Measurements from ENCODE around the gene ZBED4. TPM values are rescaled to one million over a fixed set of nuclear protein-coding genes. Genes with fewer than 3 reads are reported as not detected.

Gene ZBED4
- total and polyA plus RNA-seq, 12 donors: 2.1 to 8.6 (median 5.6) TPM

DNA sequence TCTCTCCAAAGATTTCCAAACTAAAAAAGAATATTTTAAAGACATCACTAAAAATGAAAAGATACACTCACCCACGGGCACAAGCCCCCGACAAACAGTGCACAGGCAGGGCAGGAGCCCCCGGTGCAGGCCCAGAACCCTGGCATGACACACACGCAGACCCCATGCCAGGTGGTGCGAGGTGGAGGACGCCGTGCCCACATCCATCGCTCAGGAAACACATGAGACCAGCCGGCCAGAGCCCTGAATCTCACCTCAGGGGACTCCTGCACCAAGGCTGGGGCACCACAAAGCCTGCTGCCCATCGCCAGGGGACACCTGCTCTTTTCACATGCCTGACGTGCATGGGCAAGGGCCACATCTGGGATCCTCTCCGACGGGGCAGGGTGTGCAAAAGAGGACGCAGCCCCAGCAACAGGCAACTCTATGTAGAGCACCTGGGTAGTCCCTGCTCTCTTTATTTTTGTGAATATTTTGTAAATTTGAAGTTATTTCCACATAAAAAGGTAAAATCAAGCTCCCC lies 39.4 kb upstream of the ZBED4 start:
- Histone ChIP-seq H3K9me3 (replicated peaks in 1 of 3) (no peaks in the 10 kb centered on the region), H3K27me3 (no peaks in the 10 kb centered on the region), H3K4me3 (no peak overlapping the region), H3K27ac (no peak overlapping the region), H3K36me3 (replicated peaks in 1 of 2) (peaks cover 0 to 30% of the 10 kb centered on the region in 2 donors), H3K4me1 (replicated peaks in 1 of 2) (peaks cover 7 to 34% of the 10 kb centered on the region in 2 donors)
- intact Hi-C loops (cut with DNase I): no loop called here
- TF ChIP-seq POLR2A (IDR thresholded peaks at IDR 0.05): no peak
- TF ChIP-seq, protein P1, sequence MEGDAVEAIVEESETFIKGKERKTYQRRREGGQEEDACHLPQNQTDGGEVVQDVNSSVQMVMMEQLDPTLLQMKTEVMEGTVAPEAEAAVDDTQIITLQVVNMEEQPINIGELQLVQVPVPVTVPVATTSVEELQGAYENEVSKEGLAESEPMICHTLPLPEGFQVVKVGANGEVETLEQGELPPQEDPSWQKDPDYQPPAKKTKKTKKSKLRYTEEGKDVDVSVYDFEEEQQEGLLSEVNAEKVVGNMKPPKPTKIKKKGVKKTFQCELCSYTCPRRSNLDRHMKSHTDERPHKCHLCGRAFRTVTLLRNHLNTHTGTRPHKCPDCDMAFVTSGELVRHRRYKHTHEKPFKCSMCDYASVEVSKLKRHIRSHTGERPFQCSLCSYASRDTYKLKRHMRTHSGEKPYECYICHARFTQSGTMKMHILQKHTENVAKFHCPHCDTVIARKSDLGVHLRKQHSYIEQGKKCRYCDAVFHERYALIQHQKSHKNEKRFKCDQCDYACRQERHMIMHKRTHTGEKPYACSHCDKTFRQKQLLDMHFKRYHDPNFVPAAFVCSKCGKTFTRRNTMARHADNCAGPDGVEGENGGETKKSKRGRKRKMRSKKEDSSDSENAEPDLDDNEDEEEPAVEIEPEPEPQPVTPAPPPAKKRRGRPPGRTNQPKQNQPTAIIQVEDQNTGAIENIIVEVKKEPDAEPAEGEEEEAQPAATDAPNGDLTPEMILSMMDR (IDR thresholded peaks at IDR 0.05): no peak
- 91 to 94% (median 92%) methylated on average over 13 to 14 of the region's 14 CpGs for WGBS, 4 donors
- DNase-seq: no peak

DNA sequence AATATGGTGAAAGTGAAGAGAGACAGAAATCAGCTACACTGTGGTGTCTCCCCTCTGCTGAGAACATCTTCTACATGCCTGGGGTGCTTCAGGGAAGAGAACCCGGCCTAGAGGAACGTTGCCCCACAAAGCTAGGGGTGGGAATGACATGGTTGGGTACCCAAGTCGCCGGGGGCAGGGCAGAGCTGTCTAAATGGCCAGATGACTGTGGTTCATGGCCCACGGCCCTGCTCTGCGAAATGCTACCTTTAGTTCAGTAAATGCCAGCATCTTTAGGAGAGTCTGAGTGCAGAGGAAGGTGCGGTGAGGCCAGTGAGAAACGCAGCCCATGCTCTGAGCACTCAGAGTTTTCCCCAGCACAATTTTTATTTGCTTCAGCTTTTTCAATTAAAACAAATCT lies 38.8 kb upstream of the ZBED4 start:
- WGBS, 4 donors: 79 to 88% (median 86%) methylated on average over 8 of the region's 8 CpGs

DNA sequence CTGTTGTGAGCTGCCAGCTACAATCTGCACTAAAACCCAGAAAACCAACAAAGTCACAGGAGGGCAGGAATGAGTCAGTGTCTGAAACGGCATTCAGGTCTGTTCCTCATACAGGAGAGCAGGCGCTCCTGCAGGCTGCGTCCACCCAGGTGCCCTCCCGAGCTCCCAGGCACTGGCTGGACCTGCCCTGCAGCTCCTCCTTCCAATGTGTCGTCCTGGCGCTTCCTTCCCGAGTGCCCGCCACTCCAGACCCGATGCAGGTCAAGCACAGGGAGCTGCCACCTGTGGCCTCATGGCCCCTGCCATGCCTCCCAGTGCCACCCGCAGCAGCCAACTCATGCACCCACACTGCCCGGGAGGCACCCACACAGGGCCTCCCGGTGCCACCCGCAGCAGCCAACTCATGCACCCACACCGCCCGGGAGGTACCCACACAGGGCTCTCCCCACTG lies 38.0 kb upstream of the ZBED4 start:
- H3K4me1 ChIP-seq (replicated peaks in 1 of 2): peaks cover 7 to 26% of the 10 kb centered on the region in 2 donors
- TF ChIP-seq, protein P1 (IDR thresholded peaks at IDR 0.05): no peak
- no peak for TF ChIP-seq POLR2A (IDR thresholded peaks at IDR 0.05)
- WGBS, 4 donors: 71 to 80% (median 75%) methylated on average over 11 to 15 of the region's 15 CpGs
- no peak for DNase-seq
- H3K27me3 ChIP-seq: no peaks in the 10 kb centered on the region
- no peaks in the 10 kb centered on the region for H3K9me3 ChIP-seq (replicated peaks in 1 of 3)
- intact Hi-C loops (cut with DNase I): no loop called here
- H3K4me3 ChIP-seq: no peak overlapping the region
- H3K27ac ChIP-seq: no peak overlapping the region
- peaks cover 0 to 42% of the 10 kb centered on the region in 2 donors for H3K36me3 ChIP-seq (replicated peaks in 1 of 2)

More for the DNA sequence above, 38.8 kb upstream of the ZBED4 start:
- DNase-seq: no peak
- no peak overlapping the region for H3K27ac ChIP-seq
- no peaks in the 10 kb centered on the region for H3K27me3 ChIP-seq
- TF ChIP-seq, protein P1 (IDR thresholded peaks at IDR 0.05): no peak
- TF ChIP-seq POLR2A (IDR thresholded peaks at IDR 0.05): no peak
- intact Hi-C loops (cut with DNase I): no loop called here
- H3K4me1 ChIP-seq (replicated peaks in 1 of 2): peaks cover 7 to 34% of the 10 kb centered on the region in 2 donors
- H3K9me3 ChIP-seq (replicated peaks in 1 of 3): no peaks in the 10 kb centered on the region
- no peak overlapping the region for H3K4me3 ChIP-seq
- H3K36me3 ChIP-seq (replicated peaks in 1 of 2): peaks cover 0 to 34% of the 10 kb centered on the region in 2 donors

DNA sequence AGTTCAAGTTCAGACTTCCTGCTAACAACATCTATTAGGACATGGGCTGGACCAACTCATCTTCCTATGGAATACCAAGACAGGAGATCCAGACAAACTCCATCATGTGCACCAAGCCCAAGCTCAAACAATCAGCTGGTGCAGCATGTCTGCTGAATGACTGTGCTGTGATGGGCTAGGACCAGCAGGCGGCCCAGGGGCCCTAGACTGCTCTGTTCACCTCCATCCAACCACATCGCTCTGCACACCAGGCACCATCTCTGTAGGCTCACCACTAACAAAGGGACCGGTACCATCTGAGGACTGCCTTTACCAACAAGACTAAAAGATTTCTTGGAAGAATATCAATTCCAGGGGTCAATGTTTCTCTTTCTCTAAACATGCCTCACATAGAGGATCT lies 36.3 kb upstream of the ZBED4 start:
- TF ChIP-seq, protein P1 (IDR thresholded peaks at IDR 0.05): no peak
- TF ChIP-seq POLR2A (IDR thresholded peaks at IDR 0.05): no peak
- H3K27ac ChIP-seq: no peak overlapping the region
- H3K4me3 ChIP-seq: no peak overlapping the region
- 82 to 98% (median 91%) methylated on average over 3 of the region's 3 CpGs for WGBS, 4 donors
- H3K4me1 ChIP-seq (replicated peaks in 1 of 2): peaks cover 13 to 35% of the 10 kb centered on the region in 2 donors
- peaks cover 0 to 59% of the 10 kb centered on the region in 2 donors for H3K36me3 ChIP-seq (replicated peaks in 1 of 2)
- DNase-seq: no peak
- no peaks in the 10 kb centered on the region for H3K27me3 ChIP-seq
- no peaks in the 10 kb centered on the region for H3K9me3 ChIP-seq (replicated peaks in 1 of 3)
- intact Hi-C loops (cut with DNase I): no loop called here

Measured in adrenal gland (tissue), 12 donors.